HepG2 (cell line): ENCODE measurements around the gene SMYD1. TPM values are rescaled to one million over a fixed set of nuclear protein-coding genes. Genes with fewer than 3 reads are reported as not detected.

Experiments used
- CREM ChIP-seq, 2 experiments: sonication (generic) in 1 of 2; formaldehyde crosslinking in 1 of 2; IDR thresholded peaks; 2 replicates each; pipeline versions ENCODE4 v1.4.0 to v1.6.1; 2016 to 2020; ENCODE audit warnings: antibody characterized with exemption in 1 of 2, mild to moderate bottlenecking in 1 of 2, missing genetic modification reagents in 1 of 2
- ELF1 ChIP-seq: sonication (generic); formaldehyde crosslinking; IDR thresholded peaks from 2 replicates; pipeline ENCODE4 v1.4.0; 2020; ENCODE audit warnings: missing genetic modification reagents
- JARID2 ChIP-seq: sonication (generic); formaldehyde crosslinking; IDR thresholded peaks from 2 replicates; pipeline ENCODE4 v1.8.1; 2023; ENCODE audit warnings: missing genetic modification reagents, inconsistent platforms; ENCODE audit not compliant: insufficient replicate concordance
- KLF6 ChIP-seq: IDR thresholded peaks from 2 replicates; pipeline ENCODE4 v1.8.0; 2016; ENCODE audit warnings: missing biosample characterization, missing genetic modification reagents
- MLLT10 ChIP-seq: sonication (generic); formaldehyde crosslinking; IDR thresholded peaks from 2 replicates; pipeline ENCODE4 v1.4.0; 2020; ENCODE audit warnings: missing genetic modification reagents
- MNT ChIP-seq: fragments of 450-650 bp; IDR thresholded peaks from 2 replicates; pipeline ENCODE4 v1.6.1; 2016
- PITX1 ChIP-seq: sonication (generic); formaldehyde crosslinking; IDR thresholded peaks from 2 replicates; pipeline ENCODE4 v1.5.1; 2020; ENCODE audit warnings: mild to moderate bottlenecking, missing genetic modification reagents
- REXO4 ChIP-seq: sonication (generic); formaldehyde crosslinking; IDR thresholded peaks from 2 replicates; pipeline ENCODE4 v1.8.0; 2022; ENCODE audit warnings: missing genetic modification reagents, mild to moderate bottlenecking, borderline replicate concordance
- TFAP4 ChIP-seq: sonication (generic); IDR thresholded peaks from 2 replicates; pipeline ENCODE4 v1.6.1; 2016; ENCODE audit warnings: low read depth, borderline replicate concordance
- XBP1 ChIP-seq: sonication (generic); formaldehyde crosslinking; IDR thresholded peaks from 2 replicates; pipeline ENCODE4 v1.5.0; 2020; ENCODE audit warnings: missing genetic modification reagents
- ZFP82 ChIP-seq: sonication (generic); formaldehyde crosslinking; IDR thresholded peaks from 2 replicates; pipeline ENCODE4 v1.5.1; 2020; ENCODE audit warnings: mild to moderate bottlenecking, missing genetic modification reagents, borderline replicate concordance
- ZNF776 ChIP-seq: sonication (generic); formaldehyde crosslinking; IDR thresholded peaks from 2 replicates; pipeline ENCODE4 v1.4.0; 2020; ENCODE audit warnings: mild to moderate bottlenecking, missing genetic modification reagents
- ZNF781 ChIP-seq: sonication (generic); formaldehyde crosslinking; IDR thresholded peaks from 2 replicates; pipeline ENCODE4 v1.5.1; 2020; ENCODE audit warnings: borderline replicate concordance, mild to moderate bottlenecking, missing genetic modification reagents; ENCODE audit errors: not compliant biosample characterization
- polyA plus RNA-seq, 8 experiments: library from polyadenylated mRNA; depleted of rRNA in 3 of 8; stranded (reverse) in 7 of 8; unstranded in 1 of 8; fragments of >200 nt; fragmentation: Illumina TruSeq in 4 of 8; extraction: Trizol in 4 of 8; gene quantifications; 2 replicates each; pipeline versions ENCODE4 v1.2.1 to v1.2.3, GENCODE V29; 2011 to 2016; ENCODE audit warnings: low read depth in 4 of 8, missing spikeins in 1 of 8, mixed read lengths in 1 of 8; ENCODE audit not compliant: insufficient read depth in 1 of 8
- total RNA-seq, 5 experiments: library from RNA; depleted of rRNA; stranded (reverse); fragments of >200 nt; fragmentation: Illumina TruSeq; extraction: Trizol; gene quantifications; 2 replicates each; pipeline ENCODE4 v1.2.3, GENCODE V29; 2016; ENCODE audit warnings: low read depth in 1 of 5
- TF ChIP-seq, protein P1 (sequence below): sonication (generic); formaldehyde crosslinking; IDR thresholded peaks from 2 replicates; pipeline ENCODE4 v1.8.0; 2022; ENCODE audit warnings: missing genetic modification reagents, low read depth, mild to moderate bottlenecking, borderline replicate concordance
- TF ChIP-seq, protein P2 (sequence below): fragments of 450-650 bp; IDR thresholded peaks from 2 replicates; pipeline ENCODE4 v1.6.1; 2017
- TF ChIP-seq, protein P3 (sequence below): sonication (generic); formaldehyde crosslinking; IDR thresholded peaks from 2 replicates; pipeline ENCODE4 v1.4.0; 2020; ENCODE audit warnings: missing genetic modification reagents, borderline replicate concordance
- TF ChIP-seq, protein P4 (sequence below): IDR thresholded peaks from 2 replicates; pipeline ENCODE4 v1.6.1; 2016; ENCODE audit warnings: missing biosample characterization, missing genetic modification reagents, low read depth

SMYD1 gene
- total and polyA plus RNA-seq, 2 of the 13 experiments (the other 11 are each of a cell fraction or from before 2014, with no cell fraction given): not detected

DNA sequence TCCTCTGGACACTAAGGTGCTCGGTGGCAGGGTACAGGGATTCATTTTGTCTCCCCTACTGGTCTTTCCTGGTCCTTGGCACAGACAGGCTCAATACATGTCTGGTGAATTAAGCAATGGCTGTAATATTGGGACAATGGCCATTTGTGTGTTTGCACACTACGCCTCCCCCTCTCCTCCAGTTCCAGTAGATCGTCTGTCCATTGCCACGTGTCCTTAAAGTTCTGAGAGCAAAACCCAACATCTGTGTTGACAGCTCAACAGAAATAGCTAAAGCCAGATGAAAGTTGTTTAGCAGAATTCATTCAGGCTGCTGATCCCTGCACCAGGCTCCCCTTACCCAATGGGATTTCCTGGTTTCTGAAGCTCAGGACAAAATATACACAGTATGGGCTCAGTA is 69.2 kb downstream of the SMYD1 start (continued):
- TF ChIP-seq, protein P1, sequence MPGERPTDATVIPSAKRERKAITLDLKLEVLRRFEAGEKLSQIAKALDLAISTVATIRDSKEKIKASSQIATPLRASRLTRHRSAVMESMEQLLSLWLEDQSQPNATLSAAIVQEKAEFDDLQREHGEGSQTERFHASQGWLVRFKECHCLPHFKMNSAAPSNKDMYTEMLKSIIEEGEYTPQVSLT (CRISPR knock-in tag): no peak
- TF ChIP-seq REXO4: no peak
- TF ChIP-seq JARID2 (CRISPR knock-in tag): no peak
- TF ChIP-seq CREM (IDR thresholded peaks at IDR 0.05): peak; percentile 60; the same call in 1 of the 2 replicates
- no peak for TF ChIP-seq CREM (CRISPR knock-in tag; IDR thresholded peaks at IDR 0.05)
- no peak for TF ChIP-seq ZFP82 (CRISPR knock-in tag)
- TF ChIP-seq, protein P2, sequence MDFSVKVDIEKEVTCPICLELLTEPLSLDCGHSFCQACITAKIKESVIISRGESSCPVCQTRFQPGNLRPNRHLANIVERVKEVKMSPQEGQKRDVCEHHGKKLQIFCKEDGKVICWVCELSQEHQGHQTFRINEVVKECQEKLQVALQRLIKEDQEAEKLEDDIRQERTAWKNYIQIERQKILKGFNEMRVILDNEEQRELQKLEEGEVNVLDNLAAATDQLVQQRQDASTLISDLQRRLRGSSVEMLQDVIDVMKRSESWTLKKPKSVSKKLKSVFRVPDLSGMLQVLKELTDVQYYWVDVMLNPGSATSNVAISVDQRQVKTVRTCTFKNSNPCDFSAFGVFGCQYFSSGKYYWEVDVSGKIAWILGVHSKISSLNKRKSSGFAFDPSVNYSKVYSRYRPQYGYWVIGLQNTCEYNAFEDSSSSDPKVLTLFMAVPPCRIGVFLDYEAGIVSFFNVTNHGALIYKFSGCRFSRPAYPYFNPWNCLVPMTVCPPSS: no peak
- TF ChIP-seq PITX1 (CRISPR knock-in tag): peak; percentile 41; the same call in 1 of the 2 replicates
- peak; percentile 69; the same call in 1 of the 2 replicates for TF ChIP-seq TFAP4
- no peak for TF ChIP-seq ZNF776 (CRISPR knock-in tag)
- peak; percentile 29; the same call in 1 of the 2 replicates for TF ChIP-seq MNT
- TF ChIP-seq XBP1: 0 out of 2 replicates have a peak, but pooled peaks have one; percentile 17
- TF ChIP-seq, protein P3, sequence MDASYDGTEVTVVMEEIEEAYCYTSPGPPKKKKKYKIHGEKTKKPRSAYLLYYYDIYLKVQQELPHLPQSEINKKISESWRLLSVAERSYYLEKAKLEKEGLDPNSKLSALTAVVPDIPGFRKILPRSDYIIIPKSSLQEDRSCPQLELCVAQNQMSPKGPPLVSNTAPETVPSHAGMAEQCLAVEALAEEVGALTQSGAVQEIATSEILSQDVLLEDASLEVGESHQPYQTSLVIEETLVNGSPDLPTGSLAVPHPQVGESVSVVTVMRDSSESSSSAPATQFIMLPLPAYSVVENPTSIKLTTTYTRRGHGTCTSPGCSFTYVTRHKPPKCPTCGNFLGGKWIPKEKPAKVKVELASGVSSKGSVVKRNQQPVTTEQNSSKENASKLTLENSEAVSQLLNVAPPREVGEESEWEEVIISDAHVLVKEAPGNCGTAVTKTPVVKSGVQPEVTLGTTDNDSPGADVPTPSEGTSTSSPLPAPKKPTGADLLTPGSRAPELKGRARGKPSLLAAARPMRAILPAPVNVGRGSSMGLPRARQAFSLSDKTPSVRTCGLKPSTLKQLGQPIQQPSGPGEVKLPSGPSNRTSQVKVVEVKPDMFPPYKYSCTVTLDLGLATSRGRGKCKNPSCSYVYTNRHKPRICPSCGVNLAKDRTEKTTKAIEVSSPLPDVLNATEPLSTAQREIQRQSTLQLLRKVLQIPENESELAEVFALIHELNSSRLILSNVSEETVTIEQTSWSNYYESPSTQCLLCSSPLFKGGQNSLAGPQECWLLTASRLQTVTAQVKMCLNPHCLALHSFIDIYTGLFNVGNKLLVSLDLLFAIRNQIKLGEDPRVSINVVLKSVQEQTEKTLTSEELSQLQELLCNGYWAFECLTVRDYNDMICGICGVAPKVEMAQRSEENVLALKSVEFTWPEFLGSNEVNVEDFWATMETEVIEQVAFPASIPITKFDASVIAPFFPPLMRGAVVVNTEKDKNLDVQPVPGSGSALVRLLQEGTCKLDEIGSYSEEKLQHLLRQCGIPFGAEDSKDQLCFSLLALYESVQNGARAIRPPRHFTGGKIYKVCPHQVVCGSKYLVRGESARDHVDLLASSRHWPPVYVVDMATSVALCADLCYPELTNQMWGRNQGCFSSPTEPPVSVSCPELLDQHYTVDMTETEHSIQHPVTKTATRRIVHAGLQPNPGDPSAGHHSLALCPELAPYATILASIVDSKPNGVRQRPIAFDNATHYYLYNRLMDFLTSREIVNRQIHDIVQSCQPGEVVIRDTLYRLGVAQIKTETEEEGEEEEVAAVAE: no peak
- no peak for TF ChIP-seq MLLT10
- TF ChIP-seq ZNF781 (CRISPR knock-in tag): no peak
- 0 out of 2 replicates have a peak, but pooled peaks have one; percentile 16 for TF ChIP-seq KLF6 (CRISPR knock-in tag)
- TF ChIP-seq ELF1 (CRISPR knock-in tag): peak; percentile 45; the same call in 1 of the 2 replicates
- TF ChIP-seq, protein P4, sequence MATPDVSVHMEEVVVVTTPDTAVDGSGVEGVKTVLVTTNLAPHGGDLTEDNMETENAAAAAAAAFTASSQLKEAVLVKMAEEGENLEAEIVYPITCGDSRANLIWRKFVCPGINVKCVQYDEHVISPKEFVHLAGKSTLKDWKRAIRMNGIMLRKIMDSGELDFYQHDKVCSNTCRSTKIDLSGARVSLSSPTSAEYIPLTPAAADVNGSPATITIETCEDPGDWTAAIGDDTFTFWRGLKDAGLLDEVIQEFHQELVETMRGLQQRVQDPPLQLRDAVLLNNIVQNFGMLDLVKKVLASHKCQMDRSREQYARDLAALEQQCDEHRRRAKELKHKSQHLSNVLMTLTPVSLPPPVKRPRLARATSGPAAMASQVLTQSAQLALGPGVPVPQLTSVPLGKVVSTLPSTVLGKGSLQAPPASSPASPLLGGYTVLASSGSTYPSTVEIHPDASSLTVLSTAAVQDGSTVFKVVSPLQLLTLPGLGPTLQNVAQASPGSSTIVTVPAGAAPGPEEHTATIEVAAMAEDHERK: no peak
